ENCODE results near the gene VIM.

GRCh38 chr10:17215782-17216122, 12.3 kb upstream of the VIM start:
- no peak for TF ChIP-seq CTCF (IDR thresholded peaks at IDR 0.05)
- TF ChIP-seq POLR2AphosphoS5 (IDR thresholded peaks at IDR 0.05), result no peak
- TF ChIP-seq EP300 (IDR thresholded peaks at IDR 0.05), result no peak
- TF ChIP-seq POLR2A (IDR thresholded peaks at IDR 0.05), result no peak

All from sigmoid colon (tissue), 4 donors.